HepG2 (cell line): ENCODE data around the gene PSD4. TPM values are rescaled to one million over a fixed set of nuclear protein-coding genes. Genes with fewer than 3 reads are reported as not detected.
A peak's percentile ranks its signal among the peaks of the same experiment; 100 is the strongest.

ENCODE experiments used
- ARID4A ChIP-seq: sonication (generic); formaldehyde crosslinking; IDR thresholded peaks from 2 replicates; pipeline ENCODE4 v1.5.0; 2020; ENCODE audit warnings: mild to moderate bottlenecking, missing genetic modification reagents, borderline replicate concordance
- CBX5 ChIP-seq: sonication (generic); formaldehyde crosslinking; IDR thresholded peaks from 2 replicates; pipeline ENCODE4 v1.4.0; 2020; ENCODE audit warnings: missing genetic modification reagents, borderline replicate concordance
- CEBPG ChIP-seq: IDR thresholded peaks from 2 replicates; pipeline ENCODE4 v1.6.1; 2016
- E2F2 ChIP-seq: sonication (generic); formaldehyde crosslinking; IDR thresholded peaks from 2 replicates; pipeline ENCODE4 v1.4.0; 2020; ENCODE audit warnings: missing genetic modification reagents, borderline replicate concordance
- EP300 ChIP-seq, 3 experiments: sonication (generic) in 1 of 3; formaldehyde crosslinking in 1 of 3; IDR thresholded peaks; 2 replicates each; pipeline versions ENCODE4 v1.5.1 to v1.6.1; 2011 to 2020; ENCODE audit warnings: low read depth in 2 of 3, low read length in 2 of 3, borderline replicate concordance in 1 of 3, improper control_type of control experiment in 1 of 3, mild to moderate bottlenecking in 1 of 3, missing genetic modification reagents in 1 of 3, moderate library complexity in 1 of 3
- EZH2 ChIP-seq: conservative IDR thresholded peaks from 2 replicates; pipeline ENCODE4 v1.6.1; 2012; ENCODE audit warnings: mild to moderate bottlenecking, low read depth, low read length, moderate library complexity
- HDAC2 ChIP-seq: sonication (generic); formaldehyde crosslinking; IDR thresholded peaks from 2 replicates; pipeline ENCODE4 v1.4.0; 2020; ENCODE audit warnings: missing genetic modification reagents
- HMG20A ChIP-seq: IDR thresholded peaks from 2 replicates; pipeline ENCODE4 v1.6.1; 2016; ENCODE audit warnings: borderline replicate concordance
- HNF4A ChIP-seq: sonication (generic); formaldehyde crosslinking; IDR thresholded peaks from 2 replicates; pipeline ENCODE4 v1.4.0; 2020; ENCODE audit warnings: missing genetic modification reagents
- NR2F2 ChIP-seq: IDR thresholded peaks from 2 replicates; pipeline ENCODE4 v1.6.1; 2012; ENCODE audit warnings: low read depth, inconsistent platforms, borderline replicate concordance
- PHF20 ChIP-seq: sonication (generic); formaldehyde crosslinking; IDR thresholded peaks from 2 replicates; pipeline ENCODE4 v1.5.0; 2020; ENCODE audit warnings: mild to moderate bottlenecking, missing genetic modification reagents
- POLR2AphosphoS2 ChIP-seq: IDR thresholded peaks from 2 replicates; pipeline ENCODE4 v1.6.1; 2011; ENCODE audit warnings: low read depth, low read length, improper control_type of control experiment
- POLR2AphosphoS5 ChIP-seq: IDR thresholded peaks from 2 replicates; pipeline ENCODE4 v1.6.1; 2012; ENCODE audit warnings: low read depth, low read length
- SMARCC2 ChIP-seq: fragments of 450-650 bp; IDR thresholded peaks from 2 replicates; pipeline ENCODE4 v1.6.1; 2017; ENCODE audit warnings: antibody characterized with exemption, mild to moderate bottlenecking
- TAF15 ChIP-seq: fragments of 200-400 bp; formaldehyde crosslinking; IDR thresholded peaks from one replicate; pipeline ENCODE4 v1.6.1; 2018; ENCODE audit warnings: mild to moderate bottlenecking, low read depth, low read length; ENCODE audit not compliant: poor library complexity, severe bottlenecking
- ZBTB3 ChIP-seq: sonication (generic); formaldehyde crosslinking; IDR thresholded peaks from 2 replicates; pipeline ENCODE4 v1.4.0; 2020; ENCODE audit warnings: low read depth, mild to moderate bottlenecking, moderate library complexity, missing genetic modification reagents, borderline replicate concordance
- ZBTB38 ChIP-seq: sonication (generic); formaldehyde crosslinking; IDR thresholded peaks from 2 replicates; pipeline ENCODE4 v1.5.1; 2020; ENCODE audit warnings: mild to moderate bottlenecking, missing genetic modification reagents
- ZFAT ChIP-seq: sonication (generic); formaldehyde crosslinking; conservative IDR thresholded peaks from 2 replicates; pipeline ENCODE4 v1.8.1; 2023; ENCODE audit warnings: missing genetic modification reagents, inconsistent platforms
- ZIK1 ChIP-seq: sonication (generic); formaldehyde crosslinking; IDR thresholded peaks from 2 replicates; pipeline ENCODE4 v1.5.0; 2020; ENCODE audit warnings: mild to moderate bottlenecking, low read depth, missing genetic modification reagents, borderline replicate concordance
- ZNF333 ChIP-seq: sonication (generic); formaldehyde crosslinking; IDR thresholded peaks from 2 replicates; pipeline ENCODE4 v1.4.0; 2020; ENCODE audit warnings: mild to moderate bottlenecking, missing genetic modification reagents, borderline replicate concordance
- ZNF33B ChIP-seq: sonication (generic); formaldehyde crosslinking; IDR thresholded peaks from 2 replicates; pipeline ENCODE4 v1.5.1; 2020; ENCODE audit warnings: mild to moderate bottlenecking, missing genetic modification reagents
- ZNF513 ChIP-seq: sonication (generic); formaldehyde crosslinking; conservative IDR thresholded peaks from 2 replicates; pipeline ENCODE4 v1.5.0; 2020; ENCODE audit warnings: missing genetic modification reagents
- ZNF570 ChIP-seq: sonication (generic); formaldehyde crosslinking; IDR thresholded peaks from 2 replicates; pipeline ENCODE4 v1.4.0; 2020; ENCODE audit warnings: mild to moderate bottlenecking, missing genetic modification reagents, borderline replicate concordance
- ZNF709 ChIP-seq: sonication (generic); formaldehyde crosslinking; IDR thresholded peaks from 2 replicates; pipeline ENCODE4 v1.5.0; 2020; ENCODE audit warnings: mild to moderate bottlenecking, missing genetic modification reagents
- ZNF781 ChIP-seq: sonication (generic); formaldehyde crosslinking; IDR thresholded peaks from 2 replicates; pipeline ENCODE4 v1.5.1; 2020; ENCODE audit warnings: borderline replicate concordance, mild to moderate bottlenecking, missing genetic modification reagents; ENCODE audit errors: not compliant biosample characterization
- polyA plus RNA-seq, 8 experiments: library from polyadenylated mRNA; depleted of rRNA in 3 of 8; stranded (reverse) in 7 of 8; unstranded in 1 of 8; fragments of >200 nt; fragmentation: Illumina TruSeq in 4 of 8; extraction: Trizol in 4 of 8; gene quantifications; 2 replicates each; pipeline versions ENCODE4 v1.2.1 to v1.2.3, GENCODE V29; 2011 to 2016; ENCODE audit warnings: low read depth in 4 of 8, missing spikeins in 1 of 8, mixed read lengths in 1 of 8; ENCODE audit not compliant: insufficient read depth in 1 of 8
- total RNA-seq, 5 experiments: library from RNA; depleted of rRNA; stranded (reverse); fragments of >200 nt; fragmentation: Illumina TruSeq; extraction: Trizol; gene quantifications; 2 replicates each; pipeline ENCODE4 v1.2.3, GENCODE V29; 2016; ENCODE audit warnings: low read depth in 1 of 5

PSD4 gene
- total and polyA plus RNA-seq, 2 of the 13 experiments (the other 11 are each of a cell fraction or from before 2014, with no cell fraction given), result 5.8 to 9.4 TPM

GRCh38 chr2:113245276-113245711, 71.5 kb downstream of the PSD4 start (continued):
- TF ChIP-seq ZNF33B (CRISPR knock-in tag), result no peak
- TF ChIP-seq CEBPG (CRISPR knock-in tag), result no peak
- no peak for TF ChIP-seq TAF15
- no peak for TF ChIP-seq SMARCC2
- TF ChIP-seq ZNF570 (CRISPR knock-in tag), result no peak
- TF ChIP-seq ARID4A (CRISPR knock-in tag), result no peak
- no peak for TF ChIP-seq ZIK1
- peak in 1 of 2 experiments; percentile 25; a peak in 1 of 4 replicates for TF ChIP-seq EP300 (IDR thresholded peaks at IDR 0.05; ENCODE audit: low read depth in 2 of 2, low read length in 2 of 2)
- no peak for TF ChIP-seq EP300 (CRISPR knock-in tag; IDR thresholded peaks at IDR 0.05; ENCODE audit: borderline replicate concordance)
- TF ChIP-seq ZBTB38 (CRISPR knock-in tag), result no peak
- TF ChIP-seq PHF20 (CRISPR knock-in tag), result no peak
- TF ChIP-seq HDAC2 (CRISPR knock-in tag), result 0 out of 2 replicates have a peak, but pooled peaks have one; percentile 25
- TF ChIP-seq HMG20A, result peak; percentile 57; the same call in 1 of the 2 replicates
- TF ChIP-seq POLR2AphosphoS5, result no peak
- TF ChIP-seq ZNF709 (CRISPR knock-in tag), result no peak
- no peak for TF ChIP-seq ZNF781 (CRISPR knock-in tag)
- TF ChIP-seq E2F2 (CRISPR knock-in tag), result no peak
- no peak for TF ChIP-seq EZH2
- TF ChIP-seq HNF4A (CRISPR knock-in tag), result peak; percentile 81
- no peak for TF ChIP-seq POLR2AphosphoS2
- no peak for TF ChIP-seq ZNF513
- no peak for TF ChIP-seq ZFAT (CRISPR knock-in tag)
- TF ChIP-seq ZNF333 (CRISPR knock-in tag), result no peak
- TF ChIP-seq NR2F2, result peak; percentile 45; the same call in 1 of the 2 replicates
- no peak for TF ChIP-seq ZBTB3 (CRISPR knock-in tag)
- no peak for TF ChIP-seq CBX5 (CRISPR knock-in tag)
